Central memory CD8-positive, alpha-beta T cell (primary cell): ENCODE data around the gene CNPY1.

ENCODE experiments used
- ATAC-seq: fragments of 150-1000 bp; cut with Tn5 transposase; replicated peaks from 2 replicates; pipeline ENCODE4 v1.10.0; 2022; ENCODE audit warnings: mild to moderate bottlenecking, moderate FRiP score, moderate number of reproducible peaks; ENCODE audit not compliant: poor library complexity, severe bottlenecking; ENCODE audit errors: extremely low read depth
- DNase-seq, 2 donors: peaks; one replicate each; pipeline ENCODE4 v3.0.0; 2021; ENCODE audit warnings: low spot score in 2 of 2
- H3K27ac Mint-ChIP-seq: one replicate; pipeline ENCODE4 v1.8.0; 2022; ENCODE audit warnings: low read depth, mild to moderate bottlenecking, moderate library complexity, mixed read lengths
- H3K27me3 Mint-ChIP-seq: one replicate; pipeline ENCODE4 v1.8.0; 2022; ENCODE audit warnings: mixed read lengths
- H3K36me3 Mint-ChIP-seq: one replicate; pipeline ENCODE4 v1.8.0; 2022; ENCODE audit warnings: mild to moderate bottlenecking, moderate library complexity, mixed read lengths; ENCODE audit not compliant: insufficient read depth
- H3K4me1 Mint-ChIP-seq: one replicate; pipeline ENCODE4 v1.8.0; 2022; ENCODE audit warnings: mixed read lengths
- H3K4me3 Mint-ChIP-seq: one replicate; pipeline ENCODE4 v1.8.0; 2022; ENCODE audit warnings: mild to moderate bottlenecking, moderate library complexity, mixed read lengths
- H3K9me3 Mint-ChIP-seq: one replicate; pipeline ENCODE4 v1.8.0; 2022; ENCODE audit warnings: mixed read lengths

CNPY1 gene

DNA sequence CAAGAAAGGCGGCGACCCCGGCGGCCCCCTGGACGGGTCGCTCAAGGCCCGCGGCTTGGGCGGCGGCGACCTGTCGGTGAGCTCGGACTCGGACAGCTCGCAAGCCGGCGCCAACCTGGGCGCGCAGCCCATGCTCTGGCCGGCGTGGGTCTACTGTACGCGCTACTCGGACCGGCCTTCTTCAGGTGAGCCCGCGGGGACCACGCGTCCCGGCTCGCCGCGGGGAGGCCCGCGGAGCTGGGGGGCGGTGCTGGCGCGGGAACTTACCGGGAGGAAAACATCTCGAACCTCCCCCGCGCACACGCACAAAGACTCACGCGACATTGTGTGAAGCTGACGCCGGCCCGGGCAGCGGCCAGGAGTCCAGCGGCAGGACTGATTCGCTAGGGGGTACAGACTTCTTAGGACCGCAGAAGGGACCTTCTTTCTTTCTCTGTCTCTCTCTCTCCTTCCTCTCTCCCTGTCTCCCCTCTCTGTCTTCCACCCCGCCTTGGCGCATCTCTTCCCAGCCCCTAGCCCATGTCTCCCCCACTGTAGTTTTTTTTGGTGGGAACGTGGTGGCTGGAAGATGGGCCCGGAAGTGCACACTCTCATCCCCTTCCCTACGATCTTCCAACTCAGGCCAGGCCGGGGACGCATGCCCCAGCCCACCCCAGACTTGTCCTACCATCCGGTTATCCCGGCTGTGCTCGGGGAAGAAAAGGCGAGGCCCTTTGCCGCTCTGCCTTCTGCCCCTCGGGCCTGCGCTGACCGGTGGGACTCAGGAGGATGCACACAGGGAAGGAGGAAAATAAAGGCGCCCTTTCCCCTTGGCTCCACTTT, 87.3 kb downstream of the CNPY1 start:
- H3K27ac Mint-ChIP-seq: no peak overlapping the region
- ATAC-seq: no peak

DNA sequence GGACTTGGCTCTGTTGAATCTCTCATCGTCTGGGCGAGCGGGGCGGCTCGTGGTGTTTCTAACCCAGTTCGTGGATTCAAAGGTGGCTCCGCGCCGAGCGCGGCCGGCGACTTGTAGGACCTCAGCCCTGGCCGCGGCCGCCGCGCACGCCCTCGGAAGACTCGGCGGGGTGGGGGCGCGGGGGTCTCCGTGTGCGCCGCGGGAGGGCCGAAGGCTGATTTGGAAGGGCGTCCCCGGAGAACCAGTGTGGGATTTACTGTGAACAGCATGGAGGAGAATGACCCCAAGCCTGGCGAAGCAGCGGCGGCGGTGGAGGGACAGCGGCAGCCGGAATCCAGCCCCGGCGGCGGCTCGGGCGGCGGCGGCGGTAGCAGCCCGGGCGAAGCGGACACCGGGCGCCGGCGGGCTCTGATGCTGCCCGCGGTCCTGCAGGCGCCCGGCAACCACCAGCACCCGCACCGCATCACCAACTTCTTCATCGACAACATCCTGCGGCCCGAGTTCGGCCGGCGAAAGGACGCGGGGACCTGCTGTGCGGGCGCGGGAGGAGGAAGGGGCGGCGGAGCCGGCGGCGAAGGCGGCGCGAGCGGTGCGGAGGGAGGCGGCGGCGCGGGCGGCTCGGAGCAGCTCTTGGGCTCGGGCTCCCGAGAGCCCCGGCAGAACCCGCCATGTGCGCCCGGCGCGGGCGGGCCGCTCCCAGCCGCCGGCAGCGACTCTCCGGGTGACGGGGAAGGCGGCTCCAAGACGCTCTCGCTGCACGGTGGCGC, 88.1 kb downstream of the CNPY1 start, which contains the start of gene EN2:
EN2 (plus strand) TSS at position 19 of the 767 bp plus-strand sequence; CDS start at position 268, 249 bp downstream.
- H3K4me3 Mint-ChIP-seq: peak within 1 kb of the TSS; percentile 74
- H3K9me3 Mint-ChIP-seq: no peaks in the 10 kb centered on the region
- no peak within 1 kb of the TSS for H3K27ac Mint-ChIP-seq
- peaks cover 9% of the 10 kb centered on the region for H3K36me3 Mint-ChIP-seq
- DNase-seq: no peak
- ATAC-seq: no peak
- H3K27me3 Mint-ChIP-seq: peaks cover 75% of the 10 kb centered on the region
- H3K4me1 Mint-ChIP-seq: peaks cover 28% of the 10 kb centered on the region

More for the DNA sequence above, 87.3 kb downstream of the CNPY1 start:
- peak overlapping the region; percentile 65 for H3K4me3 Mint-ChIP-seq
- peaks cover 81% of the 10 kb centered on the region for H3K27me3 Mint-ChIP-seq
- H3K4me1 Mint-ChIP-seq: peaks cover 28% of the 10 kb centered on the region
- no peaks in the 10 kb centered on the region for H3K9me3 Mint-ChIP-seq
- no peak for DNase-seq
- H3K36me3 Mint-ChIP-seq: peaks cover 9% of the 10 kb centered on the region

DNA sequence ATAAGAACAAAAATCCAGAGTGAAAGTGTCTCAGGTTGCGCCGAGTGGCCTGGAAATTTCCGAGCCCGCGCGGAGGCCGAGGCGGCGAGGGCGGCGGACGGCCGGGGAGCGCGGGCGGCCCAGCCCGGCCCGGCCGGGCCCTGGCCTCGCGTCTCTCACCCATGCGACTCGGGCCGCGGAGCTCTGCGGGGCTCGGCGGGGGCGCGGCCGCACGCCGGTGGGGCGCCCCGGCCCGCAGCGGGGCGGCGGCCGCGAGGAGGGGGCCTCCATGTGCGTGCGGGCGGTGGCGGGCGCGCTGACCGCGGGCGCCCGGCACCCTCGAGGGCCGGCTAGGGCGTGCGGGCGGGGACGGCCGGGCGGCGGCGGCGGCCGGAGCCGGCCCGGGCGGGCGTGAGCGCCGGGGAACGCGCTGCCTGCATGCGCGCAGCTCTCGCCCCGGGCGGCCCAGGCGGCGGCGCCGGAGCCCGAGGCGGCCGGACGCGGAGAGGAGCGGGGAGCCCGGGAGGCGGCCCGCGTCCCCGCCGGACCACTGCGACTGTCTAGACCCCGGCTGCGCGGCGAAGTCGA, 88.7 kb downstream of the CNPY1 start:
- H3K4me3 Mint-ChIP-seq: peak overlapping the region; percentile 50
- DNase-seq: no peak
- no peak overlapping the region for H3K27ac Mint-ChIP-seq
- H3K9me3 Mint-ChIP-seq: no peaks in the 10 kb centered on the region
- H3K36me3 Mint-ChIP-seq: peaks cover 9% of the 10 kb centered on the region
- H3K27me3 Mint-ChIP-seq: peaks cover 75% of the 10 kb centered on the region
- ATAC-seq: no peak
- peaks cover 28% of the 10 kb centered on the region for H3K4me1 Mint-ChIP-seq

DNA sequence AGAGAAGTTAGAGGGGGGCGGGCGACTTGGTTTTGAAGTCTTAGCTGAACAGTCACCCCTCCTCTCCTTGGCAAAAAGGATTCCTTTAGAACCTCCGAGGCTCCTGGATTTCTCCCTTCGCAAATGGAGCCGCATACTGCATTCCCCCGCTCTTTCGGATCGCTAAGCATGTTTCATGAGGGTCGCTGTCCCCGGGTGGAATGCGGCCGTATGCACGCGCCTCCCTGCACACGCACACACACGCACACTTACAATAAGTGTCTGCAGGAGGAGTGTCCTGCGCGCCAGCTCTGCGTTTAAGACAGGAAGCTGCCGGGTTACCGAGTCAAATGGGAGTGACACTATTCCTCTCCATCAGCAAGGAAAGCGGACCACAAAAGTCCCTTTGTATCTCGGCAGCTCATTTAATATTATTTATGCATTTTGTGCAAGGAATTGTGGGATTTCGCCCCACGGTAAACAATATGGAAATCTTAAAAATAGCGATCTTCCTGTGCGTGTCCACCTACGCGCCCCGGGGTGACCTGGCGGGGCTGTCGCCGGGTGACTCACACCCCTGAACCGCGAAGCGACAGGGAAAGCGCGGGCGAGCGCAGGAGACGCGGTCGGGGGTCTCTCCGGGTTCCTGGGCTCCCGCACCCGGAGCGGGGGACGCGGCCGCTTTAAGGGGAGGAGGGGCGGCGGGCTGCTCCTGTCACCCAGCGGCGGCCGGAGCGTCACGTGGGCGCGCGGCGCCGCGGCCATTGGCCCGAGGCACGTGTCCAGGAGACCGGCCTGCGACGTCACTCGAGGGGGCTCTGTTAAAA, 89.4 kb downstream of the CNPY1 start:
- H3K27me3 Mint-ChIP-seq: peaks cover 75% of the 10 kb centered on the region
- H3K4me3 Mint-ChIP-seq: peak overlapping the region; percentile 74
- DNase-seq (no peak), ATAC-seq (no peak)
- H3K27ac Mint-ChIP-seq: no peak overlapping the region
- H3K4me1 Mint-ChIP-seq: peaks cover 28% of the 10 kb centered on the region
- no peaks in the 10 kb centered on the region for H3K9me3 Mint-ChIP-seq
- peaks cover 9% of the 10 kb centered on the region for H3K36me3 Mint-ChIP-seq

DNA sequence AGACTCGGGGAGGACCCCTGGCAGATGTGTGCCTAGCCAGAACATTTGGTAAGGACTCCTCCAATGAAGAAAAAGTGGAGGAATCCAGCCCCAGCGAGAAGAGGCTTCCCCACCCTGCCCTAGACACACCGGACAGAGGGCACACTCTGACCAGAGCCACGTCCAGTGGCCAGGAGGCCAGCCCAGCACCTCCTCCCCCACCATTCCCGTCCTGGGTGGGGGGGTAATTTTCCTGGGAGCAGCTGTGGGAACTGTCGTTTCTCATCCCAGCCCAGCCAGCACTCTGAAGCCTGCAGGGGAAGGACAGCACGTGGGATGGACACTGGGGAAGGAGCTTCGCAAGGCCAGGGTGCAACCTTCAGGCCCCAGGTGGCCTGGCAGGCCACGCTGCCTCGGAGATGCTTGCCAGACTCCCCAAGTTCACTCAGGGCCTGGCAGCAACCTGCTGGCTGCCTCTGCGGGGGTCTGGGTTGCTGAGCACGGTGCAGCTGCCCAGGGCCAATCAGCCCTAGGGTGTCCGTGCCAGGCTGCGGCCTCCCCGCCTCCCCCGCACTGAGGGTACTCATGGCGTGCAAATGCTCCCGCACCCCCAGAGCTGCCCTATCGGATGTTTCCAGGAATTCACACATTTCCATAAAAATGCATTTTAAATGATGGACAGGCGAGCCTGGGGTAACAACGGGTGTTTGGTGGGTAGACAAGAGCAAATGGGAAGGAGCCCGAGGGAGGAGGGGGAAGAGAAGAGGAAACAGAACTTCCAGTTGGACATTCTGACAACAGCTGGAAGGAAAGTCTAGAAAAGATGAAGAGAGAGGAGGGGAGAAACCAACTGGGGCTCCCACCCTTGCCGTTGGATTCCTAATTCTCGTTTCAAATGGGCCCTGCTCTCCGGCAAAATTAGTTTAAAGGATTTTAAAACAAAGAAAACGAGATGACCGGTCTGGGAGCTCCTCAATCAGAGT, 90.3 kb downstream of the CNPY1 start:
- Mint-ChIP-seq H3K27ac (no peak overlapping the region), H3K4me1 (peaks cover 28% of the 10 kb centered on the region), H3K9me3 (no peaks in the 10 kb centered on the region), H3K36me3 (peaks cover 9% of the 10 kb centered on the region), H3K4me3 (peak overlapping the region; percentile 74), H3K27me3 (peaks cover 75% of the 10 kb centered on the region)
- no peak for DNase-seq
- no peak for ATAC-seq

DNA sequence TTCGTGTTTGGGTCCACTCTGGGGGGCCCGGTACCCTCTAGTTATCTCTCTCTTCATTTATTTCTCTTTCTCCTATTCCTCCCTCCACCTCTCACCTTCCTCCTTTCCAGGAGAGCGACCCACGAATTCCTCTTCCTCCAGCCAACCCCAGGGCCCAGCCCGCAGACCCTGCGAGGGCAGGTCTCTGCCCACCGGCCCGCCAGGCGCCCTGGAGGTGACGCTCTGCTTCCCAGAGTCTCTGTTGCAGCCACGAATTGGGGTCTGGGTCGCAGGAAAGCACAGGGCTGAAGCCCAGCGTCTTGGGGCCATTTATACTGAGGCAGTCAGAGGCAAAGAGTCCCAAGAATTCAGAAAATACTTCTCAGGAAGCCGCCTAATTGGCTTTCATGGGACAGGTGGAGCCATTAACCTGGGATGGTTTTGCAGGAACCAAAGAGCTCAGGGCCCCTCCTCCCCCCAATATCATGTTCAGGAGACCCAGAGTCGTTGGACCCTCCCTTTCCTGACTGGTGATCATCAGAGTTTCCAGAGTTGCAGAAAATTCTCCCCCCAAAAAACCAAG, 91.1 kb downstream of the CNPY1 start:
- peaks cover 9% of the 10 kb centered on the region for H3K36me3 Mint-ChIP-seq
- ATAC-seq: no peak
- no peak overlapping the region for H3K27ac Mint-ChIP-seq
- H3K27me3 Mint-ChIP-seq: peaks cover 76% of the 10 kb centered on the region
- no peak overlapping the region for H3K4me3 Mint-ChIP-seq
- DNase-seq: no peak
- no peaks in the 10 kb centered on the region for H3K9me3 Mint-ChIP-seq
- peaks cover 28% of the 10 kb centered on the region for H3K4me1 Mint-ChIP-seq

DNA sequence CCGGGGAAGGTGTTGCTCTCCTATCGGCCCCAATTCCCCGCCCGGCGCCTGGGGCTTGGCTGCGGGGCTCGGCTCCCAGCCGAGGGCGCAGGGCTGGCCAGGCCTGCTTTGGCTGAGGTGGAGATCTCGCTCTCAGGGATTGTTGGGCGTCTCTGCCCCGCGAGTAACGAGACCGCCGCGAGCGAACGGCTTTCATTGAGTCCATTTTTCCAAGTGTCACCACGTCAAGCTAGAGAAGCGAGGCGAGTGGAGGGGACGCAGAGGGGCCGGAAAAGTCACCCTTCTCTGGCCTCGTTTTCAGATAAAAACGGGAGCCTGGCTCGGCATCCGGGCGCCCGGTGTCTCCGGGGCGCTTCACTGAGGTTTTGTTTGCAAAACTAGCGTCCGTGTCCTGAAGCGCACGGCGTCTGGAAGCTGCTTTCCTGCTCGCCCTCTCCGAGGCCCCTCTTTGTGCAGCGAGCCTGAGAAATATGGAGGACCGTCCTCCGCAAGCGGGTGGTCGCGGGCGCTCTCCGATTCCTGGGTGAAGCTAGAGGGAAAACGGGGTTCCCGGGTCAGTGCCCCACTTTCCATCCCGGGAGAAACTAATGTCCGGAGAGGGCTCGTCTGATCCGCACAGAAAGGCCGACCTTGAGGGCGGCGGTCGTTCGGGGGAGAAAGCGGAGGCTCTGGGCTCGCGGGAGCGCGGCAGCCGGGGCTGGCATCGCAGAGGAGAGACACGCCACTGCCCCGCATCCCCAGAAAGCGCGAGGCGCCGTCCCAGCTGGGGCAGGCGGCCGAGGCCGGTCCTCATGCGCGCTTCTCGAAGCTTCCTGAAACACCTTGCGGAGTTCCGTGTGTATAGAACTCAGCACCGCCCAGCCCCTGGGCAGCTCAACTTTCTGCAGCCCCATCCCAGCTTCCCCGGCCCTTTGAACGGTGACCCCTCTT, 91.9 kb downstream of the CNPY1 start:
- Mint-ChIP-seq H3K27ac (no peak overlapping the region), H3K9me3 (no peaks in the 10 kb centered on the region), H3K4me3 (no peak overlapping the region), H3K36me3 (peaks cover 9% of the 10 kb centered on the region), H3K27me3 (peaks cover 72% of the 10 kb centered on the region), H3K4me1 (peaks cover 22% of the 10 kb centered on the region)
- DNase-seq: no peak
- ATAC-seq: no peak

DNA sequence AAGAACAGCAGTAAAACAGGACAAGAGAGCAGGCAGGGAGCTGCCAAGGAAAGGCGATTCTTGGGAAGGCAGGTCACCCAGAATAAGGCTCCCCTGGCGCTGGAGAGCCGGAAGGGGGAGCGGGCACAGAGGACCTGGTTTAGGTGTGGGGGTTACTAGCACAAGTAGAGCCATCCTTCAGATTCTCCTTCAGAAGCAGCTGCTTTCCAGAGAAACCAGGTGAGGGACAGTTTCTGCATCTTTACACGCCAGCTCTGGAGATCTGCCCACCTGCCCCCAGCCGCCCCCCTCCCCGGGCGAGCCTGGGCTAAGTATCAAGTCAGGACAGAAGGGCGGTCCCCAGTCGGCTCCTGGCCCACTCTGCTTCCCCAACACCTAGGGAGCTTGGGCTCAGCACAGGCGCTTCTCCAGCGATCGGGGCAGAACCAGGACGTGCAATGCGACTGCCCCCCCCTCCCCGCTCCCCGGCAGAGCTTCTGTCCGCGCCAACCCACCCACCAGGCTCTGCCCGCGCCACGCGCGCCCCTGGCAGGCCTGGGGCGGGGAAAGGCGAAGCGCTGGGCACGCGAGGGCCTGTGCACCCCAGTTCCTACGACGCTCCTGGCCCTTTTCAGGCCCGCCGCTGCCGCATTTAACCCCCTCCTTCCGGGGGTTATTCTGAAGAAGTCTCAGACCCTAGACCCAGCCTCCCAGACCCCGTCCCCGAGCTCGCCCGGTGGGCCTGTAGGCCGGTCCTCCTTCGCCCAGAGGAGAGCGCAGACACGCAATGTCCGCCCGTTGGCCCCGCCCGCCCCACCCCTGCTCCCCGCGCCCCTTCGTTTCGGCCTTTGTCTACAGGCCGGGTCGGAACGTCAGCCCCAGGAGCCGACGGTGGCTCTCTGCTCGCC, 92.8 kb downstream of the CNPY1 start:
- H3K27ac Mint-ChIP-seq: no peak overlapping the region
- H3K4me1 Mint-ChIP-seq: peaks cover 18% of the 10 kb centered on the region
- H3K27me3 Mint-ChIP-seq: peaks cover 74% of the 10 kb centered on the region
- no peaks in the 10 kb centered on the region for H3K9me3 Mint-ChIP-seq
- H3K36me3 Mint-ChIP-seq: peaks cover 7% of the 10 kb centered on the region
- ATAC-seq: no peak
- DNase-seq: no peak
- H3K4me3 Mint-ChIP-seq: no peak overlapping the region

DNA sequence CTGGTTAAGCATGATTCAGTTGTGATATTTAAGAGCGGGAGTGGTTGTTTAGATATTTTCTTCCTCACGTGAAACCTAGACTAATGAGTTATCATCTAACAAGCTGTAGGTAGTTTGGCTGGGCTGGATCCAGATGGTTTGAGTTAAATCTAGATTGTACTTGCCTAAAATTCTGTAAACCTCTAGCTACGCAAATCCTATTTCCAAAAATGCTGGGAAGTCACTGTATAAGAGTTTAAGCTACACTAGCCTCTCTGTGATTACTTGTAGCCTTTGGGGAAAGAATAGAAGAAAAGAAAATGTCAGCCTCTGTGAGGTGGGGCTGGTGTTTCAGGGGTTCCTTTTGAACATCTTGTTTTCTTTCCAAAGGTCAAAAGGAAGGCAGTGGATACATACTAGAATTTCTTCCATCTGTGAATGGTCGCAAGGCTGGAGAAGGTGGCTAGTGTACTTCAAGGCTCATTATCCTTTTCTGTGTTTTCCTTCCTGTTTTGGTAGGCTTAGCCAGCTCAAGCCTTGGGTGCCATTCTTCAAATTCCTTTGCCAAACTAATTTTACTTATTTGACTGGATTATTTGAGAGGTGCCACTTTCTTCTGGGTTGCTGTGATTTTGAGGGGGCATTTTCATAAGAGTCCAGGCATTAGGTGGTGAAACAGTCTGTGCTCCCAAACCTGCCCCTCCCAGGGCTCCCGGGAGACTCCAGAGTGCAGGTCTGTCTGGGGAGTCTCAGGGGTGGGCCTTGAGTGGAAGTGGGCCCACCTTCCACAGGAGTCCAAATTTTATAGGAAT, 93.7 kb downstream of the CNPY1 start:
- DNase-seq: no peak
- H3K27ac Mint-ChIP-seq: no peak overlapping the region
- H3K4me3 Mint-ChIP-seq: no peak overlapping the region
- H3K27me3 Mint-ChIP-seq: peaks cover 82% of the 10 kb centered on the region
- peaks cover 5% of the 10 kb centered on the region for H3K36me3 Mint-ChIP-seq
- no peak for ATAC-seq
- H3K4me1 Mint-ChIP-seq: peaks cover 25% of the 10 kb centered on the region
- no peaks in the 10 kb centered on the region for H3K9me3 Mint-ChIP-seq
